ENCODE measurements around the gene KLRG1. TPM values are rescaled to one million over a fixed set of nuclear protein-coding genes. Genes with fewer than 3 reads are reported as not detected.
A peak's percentile ranks its signal among the peaks of the same experiment; 100 is the strongest.

The KLRG1 gene
- polyA plus RNA-seq, result 100 to 1,000 TPM; 183 to 569 (median 308) TPM

DNA sequence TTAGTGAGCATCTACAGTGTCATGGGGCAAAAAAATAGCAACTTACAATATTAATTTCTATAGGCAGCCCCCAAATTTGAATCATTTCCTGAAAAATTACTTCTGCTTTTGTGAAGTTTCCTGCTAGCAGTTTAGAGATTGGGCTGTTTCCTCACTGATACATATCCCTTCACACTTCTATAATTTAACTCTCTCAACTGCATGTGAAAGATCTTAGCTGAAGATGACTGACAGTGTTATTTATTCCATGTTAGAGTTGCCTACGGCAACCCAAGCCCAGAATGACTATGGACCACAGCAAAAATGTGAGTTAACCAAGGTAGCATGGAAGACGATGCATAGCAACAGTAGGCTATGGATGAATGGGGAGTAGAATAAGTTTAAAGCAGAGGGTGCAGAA, at the start of gene KLRG1:
TSS of gene KLRG1 (plus strand) at position 134 of the 400 bp plus-strand sequence. CDS start at position 224, 90 bp downstream.
- peaks cover 0 to 2% (median 0%) of the 10 kb centered on the region in 6 donors for H3K9me3 Mint-ChIP-seq
- peak within 1 kb of the TSS; percentile 85 to 95 (median 91) for H3K4me3 Mint-ChIP-seq
- DNase-seq, result peak; percentile 44 to 58 (median 44)
- H3K27ac Mint-ChIP-seq, result peak within 1 kb of the TSS; percentile 92 to 97 (median 94)
- peaks cover 0 to 5% (median 3%) of the 10 kb centered on the region in 3 donors for H3K27me3 Mint-ChIP-seq (ENCODE audit: low read depth in 3 of 3)
- peaks cover 74 to 84% of the 10 kb centered on the region in 2 donors for H3K4me1 Mint-ChIP-seq
- H3K36me3 Mint-ChIP-seq, result peaks cover 0 to 11% (median under 1%) of the 10 kb centered on the region in 3 donors

DNA sequence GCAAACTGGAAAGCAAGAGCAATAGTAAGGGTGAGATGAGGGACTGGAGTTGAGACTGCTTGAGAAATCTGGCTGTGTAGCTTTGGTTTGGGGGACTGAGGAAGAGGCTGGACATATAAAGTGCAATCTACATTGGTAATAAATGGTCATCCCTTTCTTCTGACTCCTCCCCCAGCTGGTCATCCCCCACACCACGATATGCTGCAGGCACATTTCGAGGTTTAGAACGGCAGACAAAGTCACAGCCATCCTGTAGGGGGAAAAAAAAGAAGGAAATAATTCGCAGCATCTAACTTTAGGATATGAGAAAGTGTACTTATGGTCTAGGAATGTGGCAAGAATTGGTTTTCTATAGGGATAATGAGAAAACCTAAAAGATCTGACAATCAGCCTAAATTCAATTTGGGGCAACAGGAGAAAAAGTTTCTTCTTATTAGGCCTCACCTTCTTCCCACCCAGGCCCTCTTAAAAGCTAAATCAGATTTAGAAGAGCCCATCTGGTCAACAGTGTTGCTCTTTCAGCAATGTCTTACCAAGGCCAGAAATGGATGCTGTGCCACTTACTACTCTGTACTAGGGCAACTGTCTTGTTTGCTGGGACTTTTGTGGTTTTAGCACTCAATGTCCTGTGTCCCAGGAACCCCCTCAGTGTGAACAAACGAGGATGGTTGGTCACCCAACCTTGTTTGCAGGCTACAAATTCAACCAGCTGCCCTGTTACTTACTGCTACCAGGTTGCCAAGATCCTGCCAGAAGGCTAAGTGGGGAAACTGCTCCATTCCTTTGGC, 47.5 kb upstream of the KLRG1 start:
- H3K27ac Mint-ChIP-seq, result peak overlapping the region; percentile 23 to 81 (median 55)
- H3K4me3 Mint-ChIP-seq, result no peak overlapping the region
- H3K4me1 Mint-ChIP-seq, result peaks cover 19 to 36% of the 10 kb centered on the region in 2 donors
- peaks cover 3 to 38% (median 26%) of the 10 kb centered on the region in 3 donors for H3K36me3 Mint-ChIP-seq
- no peak for DNase-seq
- H3K27me3 Mint-ChIP-seq (ENCODE audit: low read depth in 3 of 3), result no peaks in the 10 kb centered on the region
- no peaks in the 10 kb centered on the region for H3K9me3 Mint-ChIP-seq

DNA sequence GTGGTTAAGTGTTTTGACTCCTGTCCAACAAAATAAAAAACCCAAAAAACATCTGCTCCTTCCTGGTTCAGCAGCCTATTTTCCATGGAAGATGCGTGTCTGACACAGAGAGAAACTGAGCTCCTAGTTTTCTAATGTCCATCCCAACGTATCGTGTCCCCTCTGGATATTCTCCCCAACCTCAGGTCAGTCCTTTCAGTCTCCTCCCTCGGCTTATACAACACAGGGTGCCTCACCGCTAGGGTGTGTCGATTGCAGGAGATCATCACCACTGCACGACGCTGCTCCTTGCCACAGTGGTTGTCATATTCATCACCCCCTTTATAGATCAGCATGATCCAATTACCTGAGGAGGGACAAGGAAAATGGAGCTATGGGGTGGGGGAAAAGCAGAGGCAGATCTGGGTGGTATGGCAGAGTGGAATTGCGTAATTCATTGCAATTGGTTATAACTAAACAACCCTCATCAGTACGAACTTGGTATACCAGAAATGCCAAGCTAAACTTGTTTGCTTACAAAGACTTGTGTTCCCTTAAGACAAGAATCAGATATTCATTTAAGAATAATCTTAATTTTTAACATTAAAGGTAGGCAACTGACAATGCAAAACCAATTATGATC, 45.7 kb upstream of the KLRG1 start:
- Mint-ChIP-seq H3K4me3 (no peak overlapping the region), H3K27me3 (ENCODE audit: low read depth in 3 of 3) (peaks cover 0 to under 1% (median 0%) of the 10 kb centered on the region in 3 donors), H3K36me3 (peaks cover 3 to 36% (median 24%) of the 10 kb centered on the region in 3 donors), H3K27ac (peak overlapping the region in 2 of 6 donors; percentile 11 to 53), H3K4me1 (peaks cover 35 to 54% of the 10 kb centered on the region in 2 donors), H3K9me3 (no peaks in the 10 kb centered on the region)
- DNase-seq, result no peak

DNA sequence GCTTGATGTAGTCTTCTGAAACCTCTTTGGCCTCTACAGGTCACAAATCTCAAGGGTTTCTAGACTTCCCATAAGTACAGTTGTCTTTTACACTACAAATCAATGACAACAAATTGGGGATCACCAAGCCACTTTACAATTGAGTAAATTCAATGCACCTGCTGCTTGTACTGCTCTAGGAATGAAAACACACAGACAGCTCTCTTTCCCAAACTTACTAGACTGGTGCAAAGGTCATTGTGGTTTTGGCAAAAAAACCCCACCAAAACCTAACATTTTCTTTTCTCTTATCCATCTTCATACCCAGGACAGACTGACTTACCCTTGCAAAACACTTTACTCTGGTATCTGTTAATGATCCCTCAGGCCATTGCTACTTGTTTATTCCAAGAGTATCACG, 42.6 kb upstream of the KLRG1 start:
- H3K4me3 Mint-ChIP-seq, result peak overlapping the region in 4 of 5 donors; percentile 18 to 42 (median 37)
- peaks cover 3 to 25% (median 20%) of the 10 kb centered on the region in 3 donors for H3K36me3 Mint-ChIP-seq
- peaks cover 0 to 16% (median 2%) of the 10 kb centered on the region in 3 donors for H3K27me3 Mint-ChIP-seq (ENCODE audit: low read depth in 3 of 3)
- no peaks in the 10 kb centered on the region for H3K9me3 Mint-ChIP-seq
- no peak for DNase-seq
- peaks cover 48 to 68% of the 10 kb centered on the region in 2 donors for H3K4me1 Mint-ChIP-seq
- peak overlapping the region; percentile 68 to 98 (median 90) for H3K27ac Mint-ChIP-seq

DNA sequence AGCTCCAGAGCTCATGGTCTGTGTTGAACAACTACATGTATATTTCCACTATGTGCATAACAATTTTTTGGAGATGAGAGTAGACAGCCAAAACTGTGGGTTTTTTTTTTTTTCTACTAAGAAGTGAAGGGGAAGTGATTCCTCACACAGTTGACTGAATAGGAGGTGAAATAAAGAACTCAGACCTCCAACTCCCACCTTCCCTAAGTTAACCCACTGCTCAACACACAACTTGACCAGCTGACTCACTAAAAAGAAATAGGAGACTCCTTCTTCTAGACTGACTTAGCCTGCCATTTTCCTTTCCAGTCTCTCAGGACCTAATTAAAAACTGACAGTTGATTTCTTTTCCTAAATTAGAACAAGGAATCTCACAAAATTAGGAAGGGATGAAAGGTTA, 41.6 kb upstream of the KLRG1 start:
- peak overlapping the region; percentile 38 to 98 (median 90) for H3K27ac Mint-ChIP-seq

DNA sequence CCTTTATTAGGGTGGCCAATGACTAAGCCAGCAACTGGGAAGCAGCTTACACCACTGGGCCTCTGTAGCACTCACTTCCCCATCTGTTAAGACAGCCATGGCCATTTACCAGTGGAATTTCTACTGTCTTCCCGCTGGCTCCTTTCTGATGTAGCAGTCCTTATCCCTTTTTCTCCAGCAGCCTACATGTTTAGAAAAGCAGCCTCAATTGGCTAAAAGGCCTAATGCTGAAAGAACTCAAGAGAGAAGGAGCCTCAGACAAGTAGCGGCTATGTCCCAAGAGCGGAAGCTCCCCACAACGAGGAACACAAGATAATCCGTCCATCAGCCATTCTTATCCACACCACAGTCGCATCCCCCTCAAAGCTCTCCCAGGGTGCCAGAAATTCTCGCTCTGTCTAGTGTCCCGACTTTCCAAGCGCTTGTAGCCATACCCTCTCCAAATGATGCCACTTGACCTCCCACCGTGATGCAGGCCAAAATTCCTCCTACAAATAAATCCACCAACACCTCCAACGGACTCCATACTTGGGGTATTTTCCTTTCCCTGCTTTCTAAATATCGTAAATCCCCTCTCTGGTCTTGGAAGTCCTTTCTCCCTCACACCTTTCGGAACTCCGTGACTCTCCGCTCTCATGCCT, 40.5 kb upstream of the KLRG1 start:
- peaks cover 0 to 3% (median 0%) of the 10 kb centered on the region in 6 donors for H3K9me3 Mint-ChIP-seq
- peaks cover 59 to 72% of the 10 kb centered on the region in 2 donors for H3K4me1 Mint-ChIP-seq
- H3K4me3 Mint-ChIP-seq, result peak overlapping the region; percentile 89 to 97 (median 92)
- peak; percentile 15 to 24 (median 18) for DNase-seq
- peak overlapping the region; percentile 88 to 98 (median 92) for H3K27ac Mint-ChIP-seq
- peaks cover 4 to 9% (median 8%) of the 10 kb centered on the region in 3 donors for H3K36me3 Mint-ChIP-seq
- H3K27me3 Mint-ChIP-seq (ENCODE audit: low read depth in 3 of 3), result peaks cover 0 to 18% (median 2%) of the 10 kb centered on the region in 3 donors

More for the DNA sequence above, 41.6 kb upstream of the KLRG1 start:
- Mint-ChIP-seq H3K9me3 (no peaks in the 10 kb centered on the region), H3K4me3 (peak overlapping the region in 4 of 5 donors; percentile 2 to 97 (median 36)), H3K36me3 (peaks cover 0 to 17% (median 12%) of the 10 kb centered on the region in 3 donors), H3K4me1 (peaks cover 48 to 68% of the 10 kb centered on the region in 2 donors), H3K27me3 (ENCODE audit: low read depth in 3 of 3) (peaks cover 0 to 16% (median 2%) of the 10 kb centered on the region in 3 donors)
- DNase-seq, result no peak

DNA sequence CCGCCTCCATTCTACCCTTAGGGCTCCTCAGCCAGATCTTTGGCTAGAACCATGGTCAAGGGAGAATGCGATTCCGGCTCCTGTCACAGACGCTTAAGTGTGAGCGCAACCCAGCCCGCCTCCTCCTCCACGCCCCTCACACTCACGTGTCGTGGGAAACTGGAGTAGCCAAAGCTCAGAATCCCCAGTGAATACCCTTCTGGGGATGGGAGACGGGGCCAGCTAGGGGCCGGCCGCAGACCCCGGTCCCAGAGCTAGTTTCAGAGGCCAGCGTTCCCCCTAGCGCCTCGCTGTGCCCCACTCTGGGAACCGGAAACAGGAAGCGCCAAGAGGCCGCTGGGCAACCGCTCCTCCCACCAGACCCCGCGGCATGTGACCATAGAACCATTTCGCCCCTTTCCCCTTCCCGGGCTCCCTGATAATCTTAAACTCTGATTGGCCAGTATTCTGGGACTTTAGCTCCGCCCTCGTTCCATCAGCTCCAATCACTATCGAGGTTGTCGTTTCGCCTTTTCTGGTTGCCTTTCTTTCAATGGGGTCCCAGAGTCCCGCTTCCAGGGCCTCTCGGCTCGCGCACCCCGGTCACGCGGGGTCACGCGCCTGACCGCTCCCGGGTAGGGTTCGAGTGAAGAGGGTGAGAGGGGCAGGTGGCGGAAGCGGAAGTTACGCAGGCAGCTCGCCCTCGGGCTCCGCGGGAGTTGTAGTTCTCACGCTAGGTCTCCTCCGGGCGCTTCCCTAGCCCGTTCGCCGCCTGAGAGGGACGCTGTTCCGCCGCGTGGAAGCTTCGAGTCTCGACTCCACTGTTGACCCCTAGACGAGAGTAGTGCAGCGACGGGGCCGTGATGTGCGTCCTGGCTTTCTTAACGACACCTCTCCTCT, 39.8 kb upstream of the KLRG1 start, which contains the start of gene M6PR:
TSS of gene M6PR (minus strand) at position 304 of the 879 bp plus-strand sequence. CDS start 3,241 bp downstream, outside the sequence.
- Mint-ChIP-seq H3K9me3 (peaks cover 0 to 5% (median 0%) of the 10 kb centered on the region in 6 donors), H3K27ac (peak within 1 kb of the TSS; percentile 88 to 98 (median 92)), H3K27me3 (ENCODE audit: low read depth in 3 of 3) (peaks cover 0 to 18% (median 2%) of the 10 kb centered on the region in 3 donors), H3K36me3 (peaks cover 4 to 8% (median 5%) of the 10 kb centered on the region in 3 donors), H3K4me3 (peak within 1 kb of the TSS; percentile 89 to 97 (median 92)), H3K4me1 (peaks cover 67 to 78% of the 10 kb centered on the region in 2 donors)
- peak; percentile 87 to 90 (median 88) for DNase-seq

DNA sequence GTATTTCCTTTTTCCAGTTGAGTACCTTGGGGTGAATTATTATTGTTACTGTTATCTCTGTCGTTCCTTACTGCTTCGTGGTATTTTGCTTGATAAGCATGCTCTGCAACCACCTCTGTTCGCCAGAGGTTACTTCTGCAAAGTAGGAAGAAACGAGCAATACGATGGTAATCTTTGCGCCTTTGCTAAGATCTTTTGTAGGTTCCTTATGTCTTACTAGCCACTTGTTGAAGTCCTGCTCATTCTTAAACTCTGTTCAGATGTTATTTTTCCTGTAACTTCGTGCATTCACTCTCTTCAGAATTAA, 39.2 kb upstream of the KLRG1 start:
- peaks cover 0 to 18% (median 2%) of the 10 kb centered on the region in 3 donors for H3K27me3 Mint-ChIP-seq (ENCODE audit: low read depth in 3 of 3)
- H3K4me1 Mint-ChIP-seq, result peaks cover 73 to 82% of the 10 kb centered on the region in 2 donors
- H3K9me3 Mint-ChIP-seq, result peaks cover 0 to 5% (median 0%) of the 10 kb centered on the region in 6 donors
- peak overlapping the region; percentile 88 to 98 (median 92) for H3K27ac Mint-ChIP-seq
- peak overlapping the region; percentile 89 to 97 (median 92) for H3K4me3 Mint-ChIP-seq
- peaks cover 3 to 8% (median 4%) of the 10 kb centered on the region in 3 donors for H3K36me3 Mint-ChIP-seq
- no peak for DNase-seq

DNA sequence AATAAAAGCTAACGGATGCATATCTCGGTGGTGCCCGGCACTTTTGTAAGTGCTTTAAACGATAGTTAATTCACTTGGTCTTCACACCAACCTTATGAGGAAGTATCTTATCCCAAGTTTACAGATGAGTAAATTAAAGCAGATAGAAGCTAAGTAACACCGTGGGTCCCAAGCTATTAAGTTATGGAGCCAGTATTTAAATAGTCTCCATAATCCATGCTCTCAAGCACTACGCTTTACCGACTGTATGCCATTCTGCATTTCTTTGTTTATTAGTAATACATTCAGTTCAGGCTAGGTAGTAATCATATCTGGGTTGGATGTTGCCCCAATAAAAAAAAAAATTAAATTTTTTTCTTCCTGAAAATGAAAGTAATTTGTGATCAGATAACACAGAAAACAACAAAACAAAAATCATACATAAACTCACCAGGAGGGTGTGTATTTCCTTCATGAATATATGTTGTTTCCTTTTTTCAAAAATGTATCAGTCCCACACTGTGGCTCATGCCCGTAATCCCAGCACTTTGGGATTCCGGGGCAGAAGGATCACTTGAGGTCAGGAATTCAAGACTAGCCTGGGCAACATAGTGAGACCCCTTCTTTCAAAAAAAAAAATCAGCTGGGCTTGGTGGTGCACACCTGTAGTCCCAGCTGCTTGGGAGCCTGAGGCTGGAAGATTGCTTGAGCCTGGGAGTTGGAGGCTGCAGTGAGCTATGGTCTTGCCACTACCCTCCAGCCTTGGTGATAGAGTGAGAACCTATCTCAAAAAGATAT, 38.5 kb upstream of the KLRG1 start:
- peaks cover 79 to 88% of the 10 kb centered on the region in 2 donors for H3K4me1 Mint-ChIP-seq
- peak; percentile 45 to 62 (median 49) for DNase-seq
- H3K27me3 Mint-ChIP-seq (ENCODE audit: low read depth in 3 of 3), result peaks cover 0 to 18% (median 2%) of the 10 kb centered on the region in 3 donors
- H3K36me3 Mint-ChIP-seq, result peaks cover 0 to 5% (median 4%) of the 10 kb centered on the region in 3 donors
- peaks cover 0 to 5% (median 0%) of the 10 kb centered on the region in 6 donors for H3K9me3 Mint-ChIP-seq
- peak overlapping the region; percentile 88 to 98 (median 92) for H3K27ac Mint-ChIP-seq
- peak overlapping the region; percentile 89 to 97 (median 92) for H3K4me3 Mint-ChIP-seq

DNA sequence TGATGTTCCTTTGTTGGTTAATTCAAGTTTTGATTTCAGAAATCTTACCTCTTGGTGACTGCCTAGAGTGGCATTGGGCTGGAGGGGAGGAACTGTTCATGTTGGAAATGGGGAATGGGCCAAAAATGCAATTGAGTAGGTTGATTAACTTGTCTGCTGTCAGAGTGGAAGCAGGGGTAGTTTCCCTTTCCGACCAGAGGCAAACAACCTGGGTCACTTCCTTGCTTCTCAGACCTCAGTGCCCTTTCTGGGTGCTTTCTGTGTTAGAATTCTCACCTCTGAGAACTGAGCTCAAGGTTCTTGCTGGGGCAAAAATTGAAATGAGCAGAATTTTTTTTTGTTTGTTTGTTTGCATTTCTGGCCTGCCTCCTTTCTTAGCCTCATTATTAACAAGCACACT, 37.6 kb upstream of the KLRG1 start:
- Mint-ChIP-seq H3K4me1 (peaks cover 81 to 87% of the 10 kb centered on the region in 2 donors), H3K27me3 (ENCODE audit: low read depth in 3 of 3) (peaks cover 0 to 18% (median 2%) of the 10 kb centered on the region in 3 donors), H3K27ac (peak overlapping the region; percentile 89 to 98 (median 92)), H3K36me3 (peaks cover 0 to 4% (median 0%) of the 10 kb centered on the region in 3 donors), H3K4me3 (peak overlapping the region; percentile 89 to 97 (median 92)), H3K9me3 (peaks cover 0 to 5% (median 0%) of the 10 kb centered on the region in 6 donors)
- DNase-seq, result peak; percentile 64 to 68 (median 65)

DNA sequence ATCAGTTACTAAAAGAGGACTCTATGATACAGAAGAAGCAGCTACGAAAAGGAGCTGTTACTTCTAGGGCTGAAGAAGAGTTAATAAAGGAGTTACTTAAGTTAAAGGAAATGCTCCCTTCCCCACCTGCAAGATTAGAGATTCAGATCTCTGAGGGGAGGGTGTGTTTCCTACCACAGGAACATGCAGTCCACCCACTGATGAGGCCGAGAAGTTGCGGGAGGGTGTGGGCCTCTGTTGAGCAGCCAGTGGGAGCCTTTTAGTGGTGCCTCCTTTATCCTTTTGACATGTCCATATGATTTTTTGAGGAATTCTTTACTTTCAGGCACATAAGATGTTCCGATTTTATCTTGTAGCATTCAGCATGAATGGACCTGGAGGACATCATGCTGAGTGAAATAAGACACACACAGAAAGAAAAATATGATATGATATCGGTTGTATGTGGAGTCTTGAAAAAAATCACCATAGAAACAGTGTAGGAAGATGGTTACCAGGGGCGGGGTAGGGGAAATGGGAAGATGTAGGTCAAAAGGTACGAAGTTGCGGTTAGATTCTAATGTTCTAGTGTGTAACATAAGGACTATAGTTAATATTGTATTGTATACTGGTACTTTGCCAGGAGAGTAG, 35.5 kb upstream of the KLRG1 start:
- H3K4me1 Mint-ChIP-seq, result peaks cover 81 to 87% of the 10 kb centered on the region in 2 donors
- H3K4me3 Mint-ChIP-seq, result peak overlapping the region; percentile 66 to 97 (median 91)
- peak overlapping the region; percentile 89 to 98 (median 92) for H3K27ac Mint-ChIP-seq
- peaks cover 0 to 5% (median 0%) of the 10 kb centered on the region in 6 donors for H3K9me3 Mint-ChIP-seq
- H3K36me3 Mint-ChIP-seq, result peaks cover 0 to 11% (median 2%) of the 10 kb centered on the region in 3 donors
- H3K27me3 Mint-ChIP-seq (ENCODE audit: low read depth in 3 of 3), result peaks cover 0 to 16% (median 2%) of the 10 kb centered on the region in 3 donors
- peak; percentile 55 to 68 (median 63) for DNase-seq
